Measurements from ENCODE around the gene KAZN. TPM values are rescaled to one million over a fixed set of nuclear protein-coding genes. Genes with fewer than 3 reads are reported as not detected.

Gene KAZN
- polyA plus RNA-seq, 1 donor (not counting 4 experiments of a cell fraction or from before 2014, with no cell fraction given): 5.9 TPM

GRCh38 chr1:14866911-14867612 is 268.6 kb downstream of the KAZN start:
- Histone ChIP-seq H2AFZ (ENCODE audit: control insufficient read depth, low read length) (no peak overlapping the region), H3K9me3 (ENCODE audit: control insufficient read depth, low read depth, low read length) (no peaks in the 10 kb centered on the region), H3K36me3 (ENCODE audit: control insufficient read depth in 2 of 2, extremely low read depth in 1 of 2, insufficient read depth in 2 of 2, low read length in 2 of 2) (no peaks in the 10 kb centered on the region), H4K20me1 (ENCODE audit: control insufficient read depth, extremely low read depth, insufficient read depth, low read length) (no peaks in the 10 kb centered on the region), H3K9ac (ENCODE audit: control insufficient read depth, extremely low read depth, insufficient read depth, low read length) (no peak overlapping the region), H3K9me1 (ENCODE audit: control insufficient read depth, extremely low read depth, insufficient read depth, low read length) (no peaks in the 10 kb centered on the region), H3K79me2 (ENCODE audit: control insufficient read depth, insufficient read depth, low read length) (no peaks in the 10 kb centered on the region), H3K4me2 (ENCODE audit: control insufficient read depth, extremely low read depth, insufficient read depth, low read depth, low read length) (no peak overlapping the region), H3K27ac (ENCODE audit: control insufficient read depth, insufficient read depth, low read length) (no peak overlapping the region), H3K27me3 (ENCODE audit: control insufficient read depth, extremely low read depth, insufficient read depth, low read length) (no peaks in the 10 kb centered on the region), H3K4me3 (ENCODE audit: control insufficient read depth in 2 of 3, extremely low read depth in 1 of 3, insufficient read depth in 2 of 3, low read depth in 1 of 3, low read length in 3 of 3) (no peak overlapping the region), H3K4me1 (ENCODE audit: control insufficient read depth, extremely low read depth, insufficient read depth, low read length) (no peaks in the 10 kb centered on the region)
- TF ChIP-seq CTCF (optimal IDR thresholded peaks at IDR 0.05 in 1 of 3, IDR thresholded peaks at IDR 0.05 in 1 of 3, conservative IDR thresholded peaks at IDR 0.05 in 1 of 3; ENCODE audit: extremely low read depth in 1 of 3, insufficient read depth in 2 of 3, low read length in 3 of 3) (no peak), EZH2 (IDR thresholded peaks at IDR 0.05; ENCODE audit: low read length) (no peak)
- no peak for DNase-seq (ENCODE audit: low read depth, low spot score)
- no peak for FAIRE-seq
- dilution Hi-C loops (cut with MboI; ENCODE audit: extremely low pct_ligation_motif_present, low sequenced_read_pairs): no loop called here

DNA sequence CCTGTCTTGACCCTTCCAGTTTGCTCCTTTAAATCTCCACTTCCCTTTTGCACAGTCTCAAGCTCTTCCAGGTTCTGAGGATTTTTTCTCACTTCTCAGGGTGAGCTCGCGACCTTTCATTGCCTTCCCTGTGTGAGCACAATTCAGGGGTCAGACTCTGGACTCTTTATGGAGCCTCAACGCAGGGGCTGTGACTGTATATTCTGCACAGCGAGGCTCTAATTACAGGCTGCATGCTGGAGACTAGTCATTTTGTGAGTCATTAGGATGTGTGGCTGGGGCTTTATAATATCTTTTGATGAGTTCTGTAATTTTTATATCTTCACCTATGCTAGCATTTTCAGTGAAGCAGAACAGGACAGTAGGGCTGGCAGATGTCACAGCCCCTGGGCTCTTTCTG is 270.7 kb downstream of the KAZN start:
- FAIRE-seq (no peak), DNase-seq (ENCODE audit: low read depth, low spot score) (no peak)
- H3K4me1 ChIP-seq (ENCODE audit: control insufficient read depth, extremely low read depth, insufficient read depth, low read length): no peaks in the 10 kb centered on the region
- H3K27ac ChIP-seq (ENCODE audit: control insufficient read depth, insufficient read depth, low read length): no peak overlapping the region
- H3K9ac ChIP-seq (ENCODE audit: control insufficient read depth, extremely low read depth, insufficient read depth, low read length): no peak overlapping the region
- H3K9me3 ChIP-seq (ENCODE audit: control insufficient read depth, low read depth, low read length): no peaks in the 10 kb centered on the region
- no peak overlapping the region for H3K4me2 ChIP-seq (ENCODE audit: control insufficient read depth, extremely low read depth, insufficient read depth, low read depth, low read length)
- dilution Hi-C loops (cut with MboI; ENCODE audit: extremely low pct_ligation_motif_present, low sequenced_read_pairs): no loop called here
- H3K9me1 ChIP-seq (ENCODE audit: control insufficient read depth, extremely low read depth, insufficient read depth, low read length): no peaks in the 10 kb centered on the region
- no peak overlapping the region for H3K4me3 ChIP-seq (ENCODE audit: control insufficient read depth in 2 of 3, extremely low read depth in 1 of 3, insufficient read depth in 2 of 3, low read depth in 1 of 3, low read length in 3 of 3)
- H4K20me1 ChIP-seq (ENCODE audit: control insufficient read depth, extremely low read depth, insufficient read depth, low read length): no peaks in the 10 kb centered on the region
- TF ChIP-seq CTCF (optimal IDR thresholded peaks at IDR 0.05 in 1 of 3, IDR thresholded peaks at IDR 0.05 in 1 of 3, conservative IDR thresholded peaks at IDR 0.05 in 1 of 3; ENCODE audit: extremely low read depth in 1 of 3, insufficient read depth in 2 of 3, low read length in 3 of 3) (no peak), EZH2 (IDR thresholded peaks at IDR 0.05; ENCODE audit: low read length) (no peak)
- H2AFZ ChIP-seq (ENCODE audit: control insufficient read depth, low read length): no peak overlapping the region
- H3K79me2 ChIP-seq (ENCODE audit: control insufficient read depth, insufficient read depth, low read length): no peaks in the 10 kb centered on the region
- H3K27me3 ChIP-seq (ENCODE audit: control insufficient read depth, extremely low read depth, insufficient read depth, low read length): no peaks in the 10 kb centered on the region
- no peaks in the 10 kb centered on the region for H3K36me3 ChIP-seq (ENCODE audit: control insufficient read depth in 2 of 2, extremely low read depth in 1 of 2, insufficient read depth in 2 of 2, low read length in 2 of 2)
